Chondrocyte (in vitro differentiated cells): ENCODE results near the gene TYMP. TPM values are rescaled to one million over a fixed set of nuclear protein-coding genes. Genes with fewer than 3 reads are reported as not detected.

Experiments used
- DNase-seq: peaks from one replicate; pipeline ENCODE4 v3.0.0; 2021; ENCODE audit warnings: mixed read lengths, low spot score
- H3K27ac Mint-ChIP-seq: one replicate; pipeline ENCODE4 v1.8.0; 2021; ENCODE audit warnings: mild to moderate bottlenecking, moderate library complexity, mixed read lengths; ENCODE audit not compliant: unreplicated experiment
- H3K27me3 Mint-ChIP-seq: 2 replicates; pipeline ENCODE4 v1.8.0; 2021; ENCODE audit warnings: low read depth, mixed read lengths
- H3K36me3 Mint-ChIP-seq: 2 replicates; pipeline ENCODE4 v1.8.0; 2021; ENCODE audit warnings: low read depth, mixed read lengths
- H3K4me1 Mint-ChIP-seq: 2 replicates; pipeline ENCODE4 v1.8.0; 2021; ENCODE audit warnings: low read depth, mild to moderate bottlenecking, mixed read lengths
- H3K4me3 Mint-ChIP-seq: one replicate; pipeline ENCODE4 v1.8.0; 2021; ENCODE audit warnings: mild to moderate bottlenecking, moderate library complexity, mixed read lengths; ENCODE audit not compliant: unreplicated experiment
- H3K9me3 Mint-ChIP-seq: 2 replicates; pipeline ENCODE4 v1.8.0; 2021; ENCODE audit warnings: low read depth, mixed read lengths
- total RNA-seq: library from RNA; stranded (reverse); gene quantifications from 3 replicates; pipeline ENCODE4 v1.2.1, GENCODE V29; 2021
- TF ChIP-seq, protein P1 (sequence below): fragments of 200-600 bp; sonication (generic); IDR thresholded peaks from 2 replicates; pipeline ENCODE4 v1.5.0; 2021; ENCODE audit warnings: antibody characterized with exemption, mild to moderate bottlenecking, moderate library complexity

Gene TYMP
- total RNA-seq, 1 donor from 2014 or later, result 39.5 TPM

DNA sequence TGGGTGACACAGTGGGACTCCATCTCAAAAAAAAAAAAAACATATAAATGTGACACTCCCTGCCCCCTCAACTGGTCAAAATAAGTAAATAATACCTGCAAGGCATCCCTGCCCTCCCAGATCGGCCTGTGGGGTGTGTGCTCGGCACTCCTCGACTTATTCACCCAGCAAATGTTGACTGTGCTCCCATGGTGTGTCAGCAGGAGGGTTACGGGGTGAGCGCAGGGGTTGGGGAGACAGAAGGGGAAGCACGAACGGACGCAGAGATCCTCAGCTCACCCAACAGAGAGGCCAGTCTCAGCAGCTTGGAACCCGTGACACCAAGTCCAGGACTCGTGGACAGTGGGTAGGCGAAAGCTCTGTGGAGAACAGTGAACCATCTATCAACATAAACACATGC, 50.1 kb downstream of the TYMP start:
- no peaks in the 10 kb centered on the region for H3K27me3 Mint-ChIP-seq
- no peak for DNase-seq
- H3K4me3 Mint-ChIP-seq, result no peak overlapping the region
- H3K36me3 Mint-ChIP-seq, result peaks cover 2% of the 10 kb centered on the region
- TF ChIP-seq, protein P1, sequence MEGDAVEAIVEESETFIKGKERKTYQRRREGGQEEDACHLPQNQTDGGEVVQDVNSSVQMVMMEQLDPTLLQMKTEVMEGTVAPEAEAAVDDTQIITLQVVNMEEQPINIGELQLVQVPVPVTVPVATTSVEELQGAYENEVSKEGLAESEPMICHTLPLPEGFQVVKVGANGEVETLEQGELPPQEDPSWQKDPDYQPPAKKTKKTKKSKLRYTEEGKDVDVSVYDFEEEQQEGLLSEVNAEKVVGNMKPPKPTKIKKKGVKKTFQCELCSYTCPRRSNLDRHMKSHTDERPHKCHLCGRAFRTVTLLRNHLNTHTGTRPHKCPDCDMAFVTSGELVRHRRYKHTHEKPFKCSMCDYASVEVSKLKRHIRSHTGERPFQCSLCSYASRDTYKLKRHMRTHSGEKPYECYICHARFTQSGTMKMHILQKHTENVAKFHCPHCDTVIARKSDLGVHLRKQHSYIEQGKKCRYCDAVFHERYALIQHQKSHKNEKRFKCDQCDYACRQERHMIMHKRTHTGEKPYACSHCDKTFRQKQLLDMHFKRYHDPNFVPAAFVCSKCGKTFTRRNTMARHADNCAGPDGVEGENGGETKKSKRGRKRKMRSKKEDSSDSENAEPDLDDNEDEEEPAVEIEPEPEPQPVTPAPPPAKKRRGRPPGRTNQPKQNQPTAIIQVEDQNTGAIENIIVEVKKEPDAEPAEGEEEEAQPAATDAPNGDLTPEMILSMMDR, result no peak
- no peaks in the 10 kb centered on the region for H3K9me3 Mint-ChIP-seq
- peaks cover 16% of the 10 kb centered on the region for H3K4me1 Mint-ChIP-seq
- H3K27ac Mint-ChIP-seq, result no peak overlapping the region

DNA sequence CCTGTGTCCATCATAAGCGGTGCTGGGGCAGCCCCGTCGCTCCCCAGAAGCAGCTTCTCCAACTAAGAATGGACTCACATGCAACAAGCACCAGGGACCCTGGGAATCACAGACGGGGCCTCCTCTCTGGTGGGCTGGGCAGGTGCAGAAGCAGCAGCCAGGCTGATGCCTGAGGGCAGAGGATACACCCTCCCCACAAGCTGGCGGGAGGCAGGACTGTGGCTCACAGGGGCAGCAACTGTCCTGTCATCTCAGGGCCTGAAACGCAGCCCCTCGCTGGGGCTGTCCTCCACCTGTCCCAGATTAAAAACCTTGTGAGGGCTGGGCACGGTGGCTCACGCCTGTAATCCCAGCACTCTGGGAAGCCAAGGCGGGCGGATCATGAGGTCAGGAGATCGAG, 51.9 kb downstream of the TYMP start:
- Mint-ChIP-seq H3K4me3 (no peak overlapping the region), H3K4me1 (peaks cover 20% of the 10 kb centered on the region), H3K27ac (no peak overlapping the region), H3K36me3 (no peaks in the 10 kb centered on the region), H3K9me3 (no peaks in the 10 kb centered on the region), H3K27me3 (no peaks in the 10 kb centered on the region)
- TF ChIP-seq, protein P1, result no peak
- DNase-seq, result no peak

DNA sequence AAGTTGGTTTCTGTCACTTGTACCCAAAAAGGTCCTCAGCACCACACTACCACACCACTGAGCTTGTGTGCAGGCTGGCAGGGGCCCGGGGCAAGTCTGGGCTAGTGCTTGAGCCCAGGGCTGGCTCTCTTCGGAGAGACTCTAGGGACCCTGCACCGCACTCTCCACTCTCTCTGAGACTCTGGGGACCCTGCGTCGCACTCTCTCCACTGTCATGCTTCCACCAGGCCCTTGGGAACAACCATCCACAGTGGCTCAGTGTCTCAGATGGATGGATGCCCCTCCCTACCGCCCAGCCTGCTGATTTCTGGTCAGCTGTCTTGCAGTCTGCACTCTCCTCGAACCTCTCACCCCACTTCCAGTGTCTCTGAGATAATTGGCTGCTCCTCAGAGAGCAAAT, 52.9 kb downstream of the TYMP start:
- Mint-ChIP-seq H3K4me3 (no peak overlapping the region), H3K27me3 (no peaks in the 10 kb centered on the region), H3K36me3 (no peaks in the 10 kb centered on the region), H3K27ac (no peak overlapping the region), H3K9me3 (no peaks in the 10 kb centered on the region), H3K4me1 (peaks cover 26% of the 10 kb centered on the region)
- TF ChIP-seq, protein P1, result no peak
- no peak for DNase-seq

Other genes with a start within 250 kb of the TYMP start
- gene PLXNB2, start 222.4 kb downstream of the TYMP start, total RNA-seq, result 300 to 356 TPM (median 346 TPM) in 3 replicates
- 7.7 to 8.8 TPM (median 8.1 TPM) in 3 replicates for gene DENND6B, start 203.0 kb downstream of the TYMP start, total RNA-seq
- gene PPP6R2, start 186.7 kb downstream of the TYMP start, total RNA-seq, result 46.2 to 53.1 TPM (median 47.1 TPM) in 3 replicates
- gene SBF1, start 55.0 kb downstream of the TYMP start, total RNA-seq, result 103 to 110 TPM (median 104 TPM) in 3 replicates
- gene ADM2, start 48.5 kb downstream of the TYMP start, total RNA-seq, result 1.5 to 46.5 TPM (median 46.5 TPM) in 3 replicates
- gene MIOX, start 43.2 kb downstream of the TYMP start, total RNA-seq, result 0.99 to 1.6 TPM in 2 of 3 replicates, not detected in the other
- gene LMF2, start 22.3 kb downstream of the TYMP start, total RNA-seq, result 111 to 124 TPM (median 120 TPM) in 3 replicates
- 37.4 to 51.2 TPM (median 38.9 TPM) in 3 replicates for gene NCAPH2, start 21.8 kb downstream of the TYMP start, total RNA-seq
- gene SCO2, start 4.4 kb downstream of the TYMP start, total RNA-seq, result 4.4 to 5.4 TPM in 2 of 3 replicates, not detected in the other
- gene KLHDC7B, start 15.9 kb upstream of the TYMP start, total RNA-seq, result 0.34 to 7.2 TPM (median 6.3 TPM) in 3 replicates
- gene SYCE3, start 32.9 kb upstream of the TYMP start, total RNA-seq, result not detected in 3 replicates
- gene CPT1B, start 48.4 kb upstream of the TYMP start, total RNA-seq, result 33.9 to 42.6 TPM (median 34.7 TPM) in 3 replicates
- 47.4 to 64.5 TPM (median 47.9 TPM) in 3 replicates for gene CHKB, start 52.8 kb upstream of the TYMP start, total RNA-seq
- 3.0 to 4.3 TPM (median 4.1 TPM) in 3 replicates for gene MAPK8IP2, start 70.8 kb upstream of the TYMP start, total RNA-seq
- gene ARSA, start 98.1 kb upstream of the TYMP start, total RNA-seq, result 37.6 to 39.8 TPM (median 39.3 TPM) in 3 replicates
- 3.9 to 7.5 TPM (median 7.0 TPM) in 3 replicates for gene SHANK3, start 142.8 kb upstream of the TYMP start, total RNA-seq
- 0.45 to 0.74 TPM (median 0.63 TPM) in 3 replicates for gene ACR, start 208.2 kb upstream of the TYMP start, total RNA-seq